IMR-90 (cell line): ENCODE data around the gene EPB41L1. TPM values are rescaled to one million over a fixed set of nuclear protein-coding genes. Genes with fewer than 3 reads are reported as not detected.

Experiments
- ATAC-seq: fragments of 200-7000 bp; cut with Tn5 transposase; 2 replicates; pipeline ENCODE4 v1.9.1; 2020; ENCODE audit warnings: low read depth, mild to moderate bottlenecking, moderate library complexity
- BruUV-seq: library from RNA; stranded (reverse); fragments of 400-500 nt; replicated peaks from 2 replicates; lab custom pipeline; 2021; lab: Mats Ljungman, UMichigan
- CTCF ChIA-PET: fragments of 300-600 bp; formaldehyde crosslinking; extraction: SDS; loops from one replicate; lab custom pipeline; 2021; ENCODE audit warnings: antibody characterized with exemption; lab: Yijun Ruan, JAX
- POLR2A ChIA-PET: fragments of 300-600 bp; sonication (Branson Sonifier 250); formaldehyde crosslinking; loops from one replicate; lab custom pipeline; 2022; ENCODE audit warnings: antibody characterized with exemption; ENCODE audit not compliant: unreplicated experiment; lab: Charles Lee
- DNase-seq: peaks from one replicate; pipeline ENCODE4 v3.0.0; 2013
- H2AFZ ChIP-seq: replicated peaks from 2 replicates; pipeline ENCODE3; 2013; ENCODE audit warnings: low read length, mild to moderate bottlenecking; ENCODE audit not compliant: poor library complexity
- H2AK5ac ChIP-seq: 2 replicates; pipeline ENCODE4 v1.6.1; 2013; ENCODE audit warnings: low read depth, low read length, inconsistent platforms
- H2AK9ac ChIP-seq: replicated peaks from 2 replicates; pipeline ENCODE3; 2013; ENCODE audit warnings: mild to moderate bottlenecking, low read depth, low read length, moderate library complexity; ENCODE audit not compliant: poor library complexity
- H2BK120ac ChIP-seq: 2 replicates; pipeline ENCODE4 v1.6.1; 2013; ENCODE audit warnings: low read depth, low read length, inconsistent platforms
- H2BK15ac ChIP-seq: 3 replicates; pipeline ENCODE4 v1.6.1; 2013; ENCODE audit warnings: low read depth, low read length, inconsistent platforms
- H2BK20ac ChIP-seq: 2 replicates; pipeline ENCODE4 v1.6.1; 2013; ENCODE audit warnings: low read depth, mild to moderate bottlenecking, inconsistent platforms, low read length, moderate library complexity
- H2BK5ac ChIP-seq: 2 replicates; pipeline ENCODE4 v1.6.1; 2013; ENCODE audit warnings: mild to moderate bottlenecking, low read depth, low read length, inconsistent platforms; ENCODE audit not compliant: poor library complexity, severe bottlenecking
- H3K14ac ChIP-seq: replicated peaks from 2 replicates; pipeline ENCODE4 v1.6.1; 2013; ENCODE audit warnings: low read depth, low read length, inconsistent platforms
- H3K18ac ChIP-seq: 2 replicates; pipeline ENCODE4 v1.6.1; 2013; ENCODE audit warnings: low read depth, low read length, control low read depth
- H3K23ac ChIP-seq: 2 replicates; pipeline ENCODE4 v1.6.1; 2013; ENCODE audit warnings: low read depth, low read length, inconsistent platforms
- H3K27ac ChIP-seq: 2 replicates; pipeline ENCODE4 v1.5.1; 2013; ENCODE audit warnings: mild to moderate bottlenecking, control low read depth, low read length; ENCODE audit not compliant: insufficient read depth
- H3K27me3 ChIP-seq: 2 replicates; pipeline ENCODE4 v1.6.1; 2013; ENCODE audit warnings: low read length; ENCODE audit not compliant: control insufficient read depth, insufficient read depth
- H3K36me3 ChIP-seq: 2 replicates; pipeline ENCODE4 v1.6.1; 2013; ENCODE audit warnings: low read length, mixed read lengths; ENCODE audit not compliant: control insufficient read depth, insufficient read depth
- H3K4ac ChIP-seq: 2 replicates; pipeline ENCODE4 v1.6.1; 2013; ENCODE audit warnings: low read depth, low read length, inconsistent platforms
- H3K4me1 ChIP-seq: 2 replicates; pipeline ENCODE4 v1.6.1; 2013; ENCODE audit warnings: low read length, mixed read lengths; ENCODE audit not compliant: control insufficient read depth, insufficient read depth
- H3K4me2 ChIP-seq: 2 replicates; pipeline ENCODE4 v1.6.1; 2013; ENCODE audit warnings: low read depth, mild to moderate bottlenecking, control low read depth, low read length, moderate library complexity
- H3K4me3 ChIP-seq: 2 replicates; pipeline ENCODE4 v1.5.1; 2013; ENCODE audit warnings: low read depth, mild to moderate bottlenecking, control low read depth, low read length, moderate library complexity; ENCODE audit not compliant: insufficient read depth
- H3K56ac ChIP-seq: 2 replicates; pipeline ENCODE4 v1.6.1; 2013; ENCODE audit warnings: low read length, inconsistent platforms; ENCODE audit not compliant: insufficient read depth; ENCODE audit errors: extremely low read depth
- H3K79me1 ChIP-seq, 2 experiments: 2 replicates each; pipeline ENCODE4 v1.6.1; 2013; ENCODE audit warnings: low read length in 2 of 2, inconsistent platforms in 1 of 2, low read depth in 1 of 2
- H3K9ac ChIP-seq: 2 replicates; pipeline ENCODE4 v1.6.1; 2013; ENCODE audit warnings: low read depth, low read length, control low read depth
- H3K9me1 ChIP-seq: 2 replicates; pipeline ENCODE4 v1.6.1; 2013; ENCODE audit warnings: low read length, inconsistent platforms; ENCODE audit not compliant: insufficient read depth
- H3K9me3 ChIP-seq: 2 replicates; pipeline ENCODE4 v1.6.1; 2013; ENCODE audit warnings: low read length; ENCODE audit not compliant: control insufficient read depth, insufficient read depth
- H4K20me1 ChIP-seq: 2 replicates; pipeline ENCODE4 v1.6.1; 2013; ENCODE audit warnings: low read length, inconsistent platforms; ENCODE audit not compliant: insufficient read depth
- H4K5ac ChIP-seq: 2 replicates; pipeline ENCODE4 v1.6.1; 2013; ENCODE audit warnings: mild to moderate bottlenecking, low read depth, low read length, control low read depth
- H4K8ac ChIP-seq, 2 experiments: 2 replicates each; pipeline ENCODE4 v1.6.1; 2013; ENCODE audit warnings: low read depth in 2 of 2, low read length in 2 of 2, control low read depth in 1 of 2, inconsistent platforms in 1 of 2
- H4K91ac ChIP-seq: 2 replicates; pipeline ENCODE4 v1.6.1; 2013; ENCODE audit warnings: low read depth, low read length, inconsistent platforms; ENCODE audit not compliant: insufficient read depth
- BHLHE40 ChIP-seq: fragments of 150-350 bp; IDR thresholded peaks from 2 replicates; pipeline ENCODE4 v1.6.1; 2016; ENCODE audit warnings: mild to moderate bottlenecking, low read depth, low read length
- CEBPB ChIP-seq: IDR thresholded peaks from 2 replicates; pipeline ENCODE4 v1.6.1; 2012; ENCODE audit warnings: low read depth, low read length, improper control_type of control experiment
- CHD1 ChIP-seq: IDR thresholded peaks from 2 replicates; pipeline ENCODE4 v1.6.1; 2012; ENCODE audit warnings: low read depth, low read length, improper control_type of control experiment
- ELK1 ChIP-seq: fragments of 150-350 bp; IDR thresholded peaks from 2 replicates; pipeline ENCODE4 v1.6.1; 2016; ENCODE audit warnings: low read depth, mild to moderate bottlenecking, low read length, moderate library complexity, borderline replicate concordance
- FOS ChIP-seq: fragments of 150-350 bp; IDR thresholded peaks from 2 replicates; pipeline ENCODE4 v1.6.1; 2016; ENCODE audit warnings: low read depth, low read length
- MAFK ChIP-seq: IDR thresholded peaks from 2 replicates; pipeline ENCODE4 v1.6.1; 2012; ENCODE audit warnings: low read depth, low read length, improper control_type of control experiment
- MAZ ChIP-seq: IDR thresholded peaks from 2 replicates; pipeline ENCODE4 v1.6.1; 2012; ENCODE audit warnings: low read depth, mild to moderate bottlenecking, low read length, improper control_type of control experiment, moderate library complexity, borderline replicate concordance
- MXI1 ChIP-seq: IDR thresholded peaks from 2 replicates; pipeline ENCODE4 v1.6.1; 2012; ENCODE audit warnings: low read depth, mild to moderate bottlenecking, low read length, moderate library complexity, borderline replicate concordance
- NFE2L2 ChIP-seq: fragments of 150-350 bp; IDR thresholded peaks from 2 replicates; pipeline ENCODE4 v1.6.1; 2016; ENCODE audit warnings: low read depth, mild to moderate bottlenecking, low read length
- POLR2A ChIP-seq: IDR thresholded peaks from 2 replicates; pipeline ENCODE4 v1.6.1; 2012; ENCODE audit warnings: mild to moderate bottlenecking, low read depth, low read length
- RAD21 ChIP-seq: IDR thresholded peaks from 2 replicates; pipeline ENCODE4 v1.6.1; 2012; ENCODE audit warnings: low read length, improper control_type of control experiment
- RCOR1 ChIP-seq: IDR thresholded peaks from 2 replicates; pipeline ENCODE4 v1.6.1; 2012; ENCODE audit warnings: mild to moderate bottlenecking, low read length, improper control_type of control experiment; ENCODE audit not compliant: insufficient replicate concordance
- RFX5 ChIP-seq: IDR thresholded peaks from 2 replicates; pipeline ENCODE4 v1.8.0; 2012; ENCODE audit warnings: low read depth, mild to moderate bottlenecking, low read length, moderate library complexity
- SMC3 ChIP-seq: fragments of 150-350 bp; IDR thresholded peaks from 2 replicates; pipeline ENCODE4 v1.6.1; 2016; ENCODE audit warnings: low read depth, mild to moderate bottlenecking, antibody characterized with exemption, low read length, moderate library complexity
- USF2 ChIP-seq: fragments of 150-350 bp; IDR thresholded peaks from 2 replicates; pipeline ENCODE4 v1.6.1; 2017; ENCODE audit warnings: mild to moderate bottlenecking, antibody characterized with exemption, low read length, low read depth
- WGBS, 2 experiments: methylation state at CpG; one replicate each; pipeline versions ENCODE4 v1.1.5 to v1.1.7; 2013; ENCODE audit warnings: missing lambda C conversion rate in 2 of 2; ENCODE audit not compliant: insufficient read length in 1 of 2; ENCODE audit errors: extremely low coverage in 2 of 2; 5-methylcytosine and 5-hydroxymethylcytosine counted together
- dilution Hi-C: fragments of 300-500 bp; cut with HindIII; formaldehyde crosslinking; loops from one replicate; pipeline ENCODE4 v1.14.3; 2018; ENCODE audit warnings: low sequenced_read_pairs; ENCODE audit not compliant: unreplicated experiment
- in situ Hi-C: fragments of 300-500 bp; cut with MboI; formaldehyde crosslinking; loops from 3 replicates; pipeline ENCODE4 v1.14.3; 2019; ENCODE audit warnings: low sequenced_read_pairs, inconsistent platforms, mixed read lengths
- intact Hi-C: fragments of 100-400 bp; cut with micrococcal nuclease; formaldehyde crosslinking; loops from 2 replicates; pipeline ENCODE4 v1.10.0; 2022
- polyA plus RNA-seq, 3 experiments: library from polyadenylated mRNA; depleted of rRNA; stranded (reverse); fragments of >200 nt; gene quantifications; 2 replicates each; pipeline ENCODE4 v1.2.3, GENCODE V29; 2012; ENCODE audit warnings: low replicate concordance in 1 of 3
- total RNA-seq: library from RNA; depleted of rRNA; stranded (reverse); fragments of >200 nt; gene quantifications from 2 replicates; pipeline ENCODE4 v1.2.3, GENCODE V29; 2012
- TF ChIP-seq, protein P1 (sequence below): conservative IDR thresholded peaks from 2 replicates; pipeline ENCODE4 v1.5.1; 2012; ENCODE audit warnings: mild to moderate bottlenecking, low read depth, low read length, improper control_type of control experiment

Gene EPB41L1
- total and polyA plus RNA-seq, 2 of the 4 experiments (the other 2 are of a cell fraction): 12.5 to 33.7 TPM

DNA sequence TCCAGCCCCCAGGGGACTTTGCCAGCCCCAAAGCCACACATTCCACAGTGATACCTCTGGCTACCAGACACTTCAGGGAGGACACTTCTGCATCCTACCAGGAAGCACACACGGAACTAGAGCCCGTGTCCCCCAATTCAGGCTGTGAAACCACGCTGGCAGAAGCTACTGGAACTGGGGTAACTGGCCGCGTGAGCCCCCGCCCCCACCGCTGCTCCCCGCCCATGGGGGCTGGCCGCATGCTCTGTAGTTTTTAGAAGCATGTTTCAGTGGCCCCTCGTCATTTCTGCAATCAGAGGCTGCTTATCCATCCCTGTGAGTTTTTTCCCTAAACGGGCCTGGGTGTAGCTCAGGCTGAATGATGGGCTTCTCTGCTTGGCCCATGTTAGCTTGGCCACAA lies 53.1 kb downstream of the EPB41L1 start:
- Histone ChIP-seq H2AK5ac (no peak overlapping the region), H4K20me1 (no peaks in the 10 kb centered on the region), H3K4ac (no peak overlapping the region), H2BK120ac (no peak overlapping the region), H3K4me1 (no peaks in the 10 kb centered on the region), H3K4me3 (no peak overlapping the region), H3K27ac (no peak overlapping the region), H2BK5ac (no peak overlapping the region), H2AK9ac (no peak overlapping the region), H4K5ac (no peak overlapping the region), H4K8ac (no peak overlapping the region), H2AFZ (no peak overlapping the region), H3K23ac (no peak overlapping the region), H3K36me3 (peaks cover 10% of the 10 kb centered on the region), H3K4me2 (no peak overlapping the region), H3K14ac (no peak overlapping the region), H3K79me1 (no peaks in the 10 kb centered on the region), H3K9ac (no peak overlapping the region), H3K56ac (no peak overlapping the region), H4K91ac (no peak overlapping the region), H2BK15ac (no peak overlapping the region), H3K27me3 (no peaks in the 10 kb centered on the region), H3K9me3 (no peaks in the 10 kb centered on the region), H2BK20ac (no peak overlapping the region), H3K9me1 (no peaks in the 10 kb centered on the region), H3K18ac (no peak overlapping the region)
- no peak for TF ChIP-seq CEBPB
- TF ChIP-seq RFX5: no peak
- TF ChIP-seq MAZ: no peak
- no peak for TF ChIP-seq BHLHE40
- TF ChIP-seq ELK1: no peak
- TF ChIP-seq USF2: no peak
- TF ChIP-seq SMC3: no peak
- no peak for TF ChIP-seq NFE2L2
- no peak for TF ChIP-seq FOS
- TF ChIP-seq RCOR1: no peak
- no peak for TF ChIP-seq MXI1
- no peak for TF ChIP-seq MAFK
- TF ChIP-seq, protein P1, sequence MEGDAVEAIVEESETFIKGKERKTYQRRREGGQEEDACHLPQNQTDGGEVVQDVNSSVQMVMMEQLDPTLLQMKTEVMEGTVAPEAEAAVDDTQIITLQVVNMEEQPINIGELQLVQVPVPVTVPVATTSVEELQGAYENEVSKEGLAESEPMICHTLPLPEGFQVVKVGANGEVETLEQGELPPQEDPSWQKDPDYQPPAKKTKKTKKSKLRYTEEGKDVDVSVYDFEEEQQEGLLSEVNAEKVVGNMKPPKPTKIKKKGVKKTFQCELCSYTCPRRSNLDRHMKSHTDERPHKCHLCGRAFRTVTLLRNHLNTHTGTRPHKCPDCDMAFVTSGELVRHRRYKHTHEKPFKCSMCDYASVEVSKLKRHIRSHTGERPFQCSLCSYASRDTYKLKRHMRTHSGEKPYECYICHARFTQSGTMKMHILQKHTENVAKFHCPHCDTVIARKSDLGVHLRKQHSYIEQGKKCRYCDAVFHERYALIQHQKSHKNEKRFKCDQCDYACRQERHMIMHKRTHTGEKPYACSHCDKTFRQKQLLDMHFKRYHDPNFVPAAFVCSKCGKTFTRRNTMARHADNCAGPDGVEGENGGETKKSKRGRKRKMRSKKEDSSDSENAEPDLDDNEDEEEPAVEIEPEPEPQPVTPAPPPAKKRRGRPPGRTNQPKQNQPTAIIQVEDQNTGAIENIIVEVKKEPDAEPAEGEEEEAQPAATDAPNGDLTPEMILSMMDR: no peak
- TF ChIP-seq CHD1: no peak
- TF ChIP-seq RAD21: no peak
- TF ChIP-seq POLR2A: no peak
- no peak for DNase-seq
- CTCF ChIA-PET: no interaction called here
- dilution Hi-C loops (no loop called here), intact Hi-C loops (no loop called here), in situ Hi-C loops (loop anchor here (5.0 to 25.0 kb wide), 2 partner anchors 235 to 705 kb away; no protein-coding TSS in a partner anchor)
- 90% methylated on average over 7 of the region's 11 CpGs; no CpG with 5 or more reads in 1 of the 2 experiments for WGBS, 2 experiments
- ATAC-seq: no peak
- BruUV-seq: no TSS peak
- POLR2A ChIA-PET: no interaction called here
